GM12878 (cell line): Measurements from ENCODE around the gene ACACB. TPM values are rescaled to one million over a fixed set of nuclear protein-coding genes. Genes with fewer than 3 reads are reported as not detected.

ENCODE experiments used
- ATAC-seq: fragments of 200-7000 bp; cut with Tn5 transposase; 3 replicates; pipeline ENCODE4 v1.9.1; 2020; ENCODE audit warnings: mild to moderate bottlenecking, moderate library complexity
- BruUV-seq: library from RNA; stranded (reverse); fragments of 400-500 nt; replicated peaks from 2 replicates; lab custom pipeline; 2021; lab: Mats Ljungman, UMichigan
- CTCF ChIA-PET: fragments of 300-600 bp; sonication (Branson Sonifier 250); formaldehyde crosslinking; extraction: SDS; loops from one replicate; lab custom pipeline; 2021; ENCODE audit warnings: inconsistent platforms; lab: Yijun Ruan, JAX
- POLR2A ChIA-PET: fragments of 350-600 bp; formaldehyde crosslinking; extraction: SDS; loops from one replicate; lab custom pipeline; 2021; ENCODE audit warnings: inconsistent platforms; lab: Charles Lee
- RAD21 ChIA-PET: fragments of 300-600 bp; sonication (Branson Sonifier 250); formaldehyde crosslinking; loops from one replicate; lab custom pipeline; 2023; ENCODE audit warnings: antibody characterized with exemption; ENCODE audit not compliant: unreplicated experiment; lab: Charles Lee
- SMC1A ChIA-PET: fragments of 300-600 bp; sonication (Branson Sonifier 250); formaldehyde crosslinking; loops from one replicate; lab custom pipeline; 2023; ENCODE audit not compliant: unreplicated experiment, uncharacterized antibody; lab: Charles Lee
- DNase-seq: peaks from one replicate; pipeline ENCODE4 v3.0.0-alpha.2; 2011; ENCODE audit warnings: low read depth, low spot score
- FAIRE-seq: peaks from 3 replicates; lab custom pipeline; 2011; peaks lifted over from hg19 to GRCh38; lab: Jason Lieb, UNC
- H2AFZ ChIP-seq: 2 replicates; pipeline ENCODE4 v1.6.0; 2011; ENCODE audit warnings: low read depth, low read length, control low read depth; ENCODE audit not compliant: control insufficient read depth
- H3K27ac ChIP-seq: 2 replicates; pipeline ENCODE4 v1.5.1; 2011; ENCODE audit warnings: control low read depth; ENCODE audit not compliant: control insufficient read depth, insufficient read depth
- H3K27me3 ChIP-seq, 2 experiments: replicated peaks in 1 of 2; 2 replicates each; pipeline versions ENCODE4 v1.6.0 to v1.6.1; 2011; ENCODE audit warnings: low read length in 1 of 2; ENCODE audit not compliant: control insufficient read depth in 2 of 2, insufficient read depth in 2 of 2
- H3K36me3 ChIP-seq, 2 experiments: 2 replicates each; pipeline ENCODE4 v1.5.1; 2011; ENCODE audit warnings: low read length in 1 of 2; ENCODE audit not compliant: control insufficient read depth in 2 of 2, insufficient read depth in 2 of 2
- H3K4me1 ChIP-seq: 2 replicates; pipeline ENCODE4 v1.6.1; 2011; ENCODE audit warnings: mild to moderate bottlenecking, low read length, moderate library complexity, mixed read lengths; ENCODE audit not compliant: control insufficient read depth, insufficient read depth
- H3K4me2 ChIP-seq: 2 replicates; pipeline ENCODE4 v1.6.0; 2011; ENCODE audit warnings: control low read depth; ENCODE audit not compliant: control insufficient read depth, insufficient read depth
- H3K4me3 ChIP-seq: fragments of 200-600 bp; sonication (generic); 2 replicates; pipeline ENCODE4 v1.5.1; 2016
- H3K79me2 ChIP-seq: 2 replicates; pipeline ENCODE4 v1.6.0; 2011; ENCODE audit warnings: low read length; ENCODE audit not compliant: control insufficient read depth, insufficient read depth
- H3K9ac ChIP-seq: 2 replicates; pipeline ENCODE4 v1.8.0; 2011; ENCODE audit warnings: low read length, control low read depth, mixed read lengths; ENCODE audit not compliant: control insufficient read depth, insufficient read depth
- H3K9me3 ChIP-seq: replicated peaks from 3 replicates; pipeline ENCODE4 v1.5.1; 2011; ENCODE audit warnings: mild to moderate bottlenecking, low read length; ENCODE audit not compliant: control insufficient read depth, insufficient read depth
- H4K20me1 ChIP-seq: 2 replicates; pipeline ENCODE4 v1.6.0; 2011; ENCODE audit not compliant: control insufficient read depth, insufficient read depth
- CBX3 ChIP-seq: fragments of 200-600 bp; sonication (generic); IDR thresholded peaks from 2 replicates; pipeline ENCODE4 v1.6.1; 2016; ENCODE audit warnings: low read depth, borderline replicate concordance
- CHD2 ChIP-seq: IDR thresholded peaks from 2 replicates; pipeline ENCODE4 v1.6.1; 2011; ENCODE audit warnings: low read depth, low read length, improper control_type of control experiment, borderline replicate concordance
- KAT2A ChIP-seq: conservative IDR thresholded peaks from 2 replicates; pipeline ENCODE4 v1.6.1; 2011; ENCODE audit warnings: low read depth, low read length; ENCODE audit not compliant: control insufficient read depth
- NFYB ChIP-seq: IDR thresholded peaks from 2 replicates; pipeline ENCODE4 v1.6.1; 2011; ENCODE audit warnings: low read depth, mild to moderate bottlenecking, low read length, improper control_type of control experiment, moderate library complexity; ENCODE audit not compliant: insufficient read depth
- SKIL ChIP-seq: fragments of 450-650 bp; IDR thresholded peaks from 2 replicates; pipeline ENCODE4 v1.6.1; 2017; ENCODE audit warnings: mild to moderate bottlenecking, low read depth, inconsistent platforms; ENCODE audit not compliant: poor library complexity, severe bottlenecking
- SMAD1 ChIP-seq: fragments of 450-650 bp; IDR thresholded peaks from 2 replicates; pipeline ENCODE4 v1.6.1; 2018; ENCODE audit warnings: mild to moderate bottlenecking, low read depth; ENCODE audit not compliant: partially characterized antibody
- SP1 ChIP-seq: IDR thresholded peaks from one replicate; pipeline ENCODE4 v1.6.1; 2011; ENCODE audit warnings: low read depth, low read length
- WGBS: methylation state at CpG from one replicate; pipeline ENCODE4 v1.1.6; 2016; ENCODE audit warnings: low lambda C conversion rate; ENCODE audit not compliant: insufficient replicate concordance, insufficient coverage; ENCODE audit errors: missing lambda C conversion rate; 5-methylcytosine and 5-hydroxymethylcytosine counted together
- in situ Hi-C: fragments of 300-500 bp; cut with MboI; formaldehyde crosslinking; loops from 9 replicates; pipeline ENCODE4 v1.14.3; 2018; ENCODE audit warnings: mixed read lengths
- intact Hi-C: fragments of 100-400 bp; cut with micrococcal nuclease; formaldehyde crosslinking; loops from one replicate; pipeline ENCODE4 v1.14.2; 2022; ENCODE audit not compliant: unreplicated experiment
- polyA plus RNA-seq, 11 experiments: library from polyadenylated mRNA; depleted of rRNA in 4 of 11; unstranded in 6 of 11; stranded (reverse) in 5 of 11; fragments of >200 nt; fragmentation: Nextera tagmentation in 4 of 11; fragmentation: Illumina TruSeq in 1 of 11; extraction: Ambion mirVana in 4 of 11; extraction: Trizol in 1 of 11; gene quantifications; 1 replicate in 1 of 11; 2 replicates in 10 of 11; pipeline versions ENCODE4 v1.2.1 to v1.2.3, GENCODE V29; 2011 to 2016; ENCODE audit warnings: inconsistent platforms in 2 of 11, missing spikeins in 2 of 11, low read depth in 1 of 11
- total RNA-seq, 4 experiments: library from RNA; depleted of rRNA in 3 of 4; stranded (reverse); fragments of >200 nt in 3 of 4; fragmentation: Illumina TruSeq in 1 of 4; extraction: Trizol in 1 of 4; gene quantifications; 2 replicates each; pipeline versions ENCODE4 v1.2.1 to v1.2.3, GENCODE V29; 2013 to 2021
- TF ChIP-seq, protein P1 (sequence below): fragments of 450-650 bp; IDR thresholded peaks from 2 replicates; pipeline ENCODE4 v1.6.1; 2018; ENCODE audit warnings: borderline replicate concordance, mild to moderate bottlenecking; ENCODE audit not compliant: partially characterized antibody
- TF ChIP-seq, protein P2 (sequence below): IDR thresholded peaks from 2 replicates; pipeline ENCODE4 v1.6.1; 2012; ENCODE audit warnings: improper control_type of control experiment, low read depth, low read length; ENCODE audit not compliant: insufficient replicate concordance
- TF ChIP-seq, protein P3 (sequence below): fragments of 150-350 bp; IDR thresholded peaks from 2 replicates; pipeline ENCODE4 v1.6.1; 2014; ENCODE audit warnings: mild to moderate bottlenecking, low read depth, low read length

Gene ACACB
- total and polyA plus RNA-seq, 10 of the 15 experiments (the other 5 are each of a cell fraction or from before 2014, with no cell fraction given) = 0.05 to 1.9 (median 0.38) TPM; not detected in 2

GRCh38 chr12:109252799-109253198 is 136.4 kb downstream of the ACACB start:
- H3K36me3 ChIP-seq = no peaks in the 10 kb centered on the region
- ChIA-PET SMC1A (no interaction called here), RAD21 (no interaction called here), POLR2A (no interaction called here), CTCF (interaction anchor here (0.8 to 2.2 kb wide), 2 partner anchors 9 to 10 kb away, joined by 3 to 6 read pairs; no protein-coding TSS in a partner anchor)
- H3K27ac ChIP-seq = no peak overlapping the region
- H3K4me1 ChIP-seq = no peaks in the 10 kb centered on the region
- H3K9me3 ChIP-seq = peaks cover 2% of the 10 kb centered on the region; the same call in 1 of the 3 replicates
- H3K4me2 ChIP-seq = no peak overlapping the region
- FAIRE-seq = no peak
- no peaks in the 10 kb centered on the region for H4K20me1 ChIP-seq
- no peak overlapping the region for H3K4me3 ChIP-seq
- in situ Hi-C loops = no loop called here
- H3K79me2 ChIP-seq = no peaks in the 10 kb centered on the region
- H3K9ac ChIP-seq = no peak overlapping the region
- no peaks in the 10 kb centered on the region for H3K27me3 ChIP-seq
- 33% methylated on average over 4 of the region's 4 CpGs for WGBS
- no TSS peak for BruUV-seq
- no peak overlapping the region for H2AFZ ChIP-seq
- no peak for DNase-seq
- ATAC-seq = no peak
- intact Hi-C loops = no loop called here
- no peak for TF ChIP-seq NFYB
- TF ChIP-seq SP1 = no peak
- TF ChIP-seq, protein P1, sequence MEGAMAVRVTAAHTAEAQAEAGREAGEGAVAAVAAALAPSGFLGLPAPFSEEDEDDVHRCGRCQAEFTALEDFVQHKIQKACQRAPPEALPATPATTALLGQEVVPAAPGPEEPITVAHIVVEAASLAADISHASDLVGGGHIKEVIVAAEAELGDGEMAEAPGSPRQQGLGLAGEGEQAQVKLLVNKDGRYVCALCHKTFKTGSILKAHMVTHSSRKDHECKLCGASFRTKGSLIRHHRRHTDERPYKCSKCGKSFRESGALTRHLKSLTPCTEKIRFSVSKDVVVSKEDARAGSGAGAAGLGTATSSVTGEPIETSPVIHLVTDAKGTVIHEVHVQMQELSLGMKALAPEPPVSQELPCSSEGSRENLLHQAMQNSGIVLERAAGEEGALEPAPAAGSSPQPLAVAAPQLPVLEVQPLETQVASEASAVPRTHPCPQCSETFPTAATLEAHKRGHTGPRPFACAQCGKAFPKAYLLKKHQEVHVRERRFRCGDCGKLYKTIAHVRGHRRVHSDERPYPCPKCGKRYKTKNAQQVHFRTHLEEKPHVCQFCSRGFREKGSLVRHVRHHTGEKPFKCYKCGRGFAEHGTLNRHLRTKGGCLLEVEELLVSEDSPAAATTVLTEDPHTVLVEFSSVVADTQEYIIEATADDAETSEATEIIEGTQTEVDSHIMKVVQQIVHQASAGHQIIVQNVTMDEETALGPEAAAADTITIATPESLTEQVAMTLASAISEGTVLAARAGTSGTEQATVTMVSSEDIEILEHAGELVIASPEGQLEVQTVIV = no peak
- no peak for TF ChIP-seq CHD2
- TF ChIP-seq KAT2A = no peak
- TF ChIP-seq, protein P2, sequence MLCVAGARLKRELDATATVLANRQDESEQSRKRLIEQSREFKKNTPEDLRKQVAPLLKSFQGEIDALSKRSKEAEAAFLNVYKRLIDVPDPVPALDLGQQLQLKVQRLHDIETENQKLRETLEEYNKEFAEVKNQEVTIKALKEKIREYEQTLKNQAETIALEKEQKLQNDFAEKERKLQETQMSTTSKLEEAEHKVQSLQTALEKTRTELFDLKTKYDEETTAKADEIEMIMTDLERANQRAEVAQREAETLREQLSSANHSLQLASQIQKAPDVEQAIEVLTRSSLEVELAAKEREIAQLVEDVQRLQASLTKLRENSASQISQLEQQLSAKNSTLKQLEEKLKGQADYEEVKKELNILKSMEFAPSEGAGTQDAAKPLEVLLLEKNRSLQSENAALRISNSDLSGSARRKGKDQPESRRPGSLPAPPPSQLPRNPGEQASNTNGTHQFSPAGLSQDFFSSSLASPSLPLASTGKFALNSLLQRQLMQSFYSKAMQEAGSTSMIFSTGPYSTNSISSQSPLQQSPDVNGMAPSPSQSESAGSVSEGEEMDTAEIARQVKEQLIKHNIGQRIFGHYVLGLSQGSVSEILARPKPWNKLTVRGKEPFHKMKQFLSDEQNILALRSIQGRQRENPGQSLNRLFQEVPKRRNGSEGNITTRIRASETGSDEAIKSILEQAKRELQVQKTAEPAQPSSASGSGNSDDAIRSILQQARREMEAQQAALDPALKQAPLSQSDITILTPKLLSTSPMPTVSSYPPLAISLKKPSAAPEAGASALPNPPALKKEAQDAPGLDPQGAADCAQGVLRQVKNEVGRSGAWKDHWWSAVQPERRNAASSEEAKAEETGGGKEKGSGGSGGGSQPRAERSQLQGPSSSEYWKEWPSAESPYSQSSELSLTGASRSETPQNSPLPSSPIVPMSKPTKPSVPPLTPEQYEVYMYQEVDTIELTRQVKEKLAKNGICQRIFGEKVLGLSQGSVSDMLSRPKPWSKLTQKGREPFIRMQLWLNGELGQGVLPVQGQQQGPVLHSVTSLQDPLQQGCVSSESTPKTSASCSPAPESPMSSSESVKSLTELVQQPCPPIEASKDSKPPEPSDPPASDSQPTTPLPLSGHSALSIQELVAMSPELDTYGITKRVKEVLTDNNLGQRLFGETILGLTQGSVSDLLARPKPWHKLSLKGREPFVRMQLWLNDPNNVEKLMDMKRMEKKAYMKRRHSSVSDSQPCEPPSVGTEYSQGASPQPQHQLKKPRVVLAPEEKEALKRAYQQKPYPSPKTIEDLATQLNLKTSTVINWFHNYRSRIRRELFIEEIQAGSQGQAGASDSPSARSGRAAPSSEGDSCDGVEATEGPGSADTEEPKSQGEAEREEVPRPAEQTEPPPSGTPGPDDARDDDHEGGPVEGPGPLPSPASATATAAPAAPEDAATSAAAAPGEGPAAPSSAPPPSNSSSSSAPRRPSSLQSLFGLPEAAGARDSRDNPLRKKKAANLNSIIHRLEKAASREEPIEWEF = no peak
- no peak for TF ChIP-seq CBX3
- no peak for TF ChIP-seq SKIL
- TF ChIP-seq, protein P3, sequence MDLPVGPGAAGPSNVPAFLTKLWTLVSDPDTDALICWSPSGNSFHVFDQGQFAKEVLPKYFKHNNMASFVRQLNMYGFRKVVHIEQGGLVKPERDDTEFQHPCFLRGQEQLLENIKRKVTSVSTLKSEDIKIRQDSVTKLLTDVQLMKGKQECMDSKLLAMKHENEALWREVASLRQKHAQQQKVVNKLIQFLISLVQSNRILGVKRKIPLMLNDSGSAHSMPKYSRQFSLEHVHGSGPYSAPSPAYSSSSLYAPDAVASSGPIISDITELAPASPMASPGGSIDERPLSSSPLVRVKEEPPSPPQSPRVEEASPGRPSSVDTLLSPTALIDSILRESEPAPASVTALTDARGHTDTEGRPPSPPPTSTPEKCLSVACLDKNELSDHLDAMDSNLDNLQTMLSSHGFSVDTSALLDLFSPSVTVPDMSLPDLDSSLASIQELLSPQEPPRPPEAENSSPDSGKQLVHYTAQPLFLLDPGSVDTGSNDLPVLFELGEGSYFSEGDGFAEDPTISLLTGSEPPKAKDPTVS = no peak
- TF ChIP-seq SMAD1 = no peak
